OCI-LY1 (cell line): Measurements from ENCODE around the gene CCDC13.

Source experiments
- CTCF ChIP-seq: fragments of 200-600 bp; sonication (generic), shearing (Covaris generic); IDR thresholded peaks from 2 replicates; pipeline ENCODE4 v1.5.1; 2017; ENCODE audit warnings: mild to moderate bottlenecking, antibody characterized with exemption, low read length, moderate library complexity, mixed read lengths
- EZH2 ChIP-seq: fragments of 200-600 bp; sonication (generic), shearing (Covaris generic); IDR thresholded peaks from 2 replicates; pipeline ENCODE4 v1.8.0; 2017; ENCODE audit warnings: borderline replicate concordance, mixed run types, mild to moderate bottlenecking, antibody characterized with exemption, low read length, moderate library complexity, mixed read lengths

GRCh38 chr3:42800251-42800650, 27.2 kb upstream of the CCDC13 start:
- TF ChIP-seq CTCF (no peak), EZH2 (no peak)
